Measurements from ENCODE around the gene DDIT4.

DDIT4 gene

DNA sequence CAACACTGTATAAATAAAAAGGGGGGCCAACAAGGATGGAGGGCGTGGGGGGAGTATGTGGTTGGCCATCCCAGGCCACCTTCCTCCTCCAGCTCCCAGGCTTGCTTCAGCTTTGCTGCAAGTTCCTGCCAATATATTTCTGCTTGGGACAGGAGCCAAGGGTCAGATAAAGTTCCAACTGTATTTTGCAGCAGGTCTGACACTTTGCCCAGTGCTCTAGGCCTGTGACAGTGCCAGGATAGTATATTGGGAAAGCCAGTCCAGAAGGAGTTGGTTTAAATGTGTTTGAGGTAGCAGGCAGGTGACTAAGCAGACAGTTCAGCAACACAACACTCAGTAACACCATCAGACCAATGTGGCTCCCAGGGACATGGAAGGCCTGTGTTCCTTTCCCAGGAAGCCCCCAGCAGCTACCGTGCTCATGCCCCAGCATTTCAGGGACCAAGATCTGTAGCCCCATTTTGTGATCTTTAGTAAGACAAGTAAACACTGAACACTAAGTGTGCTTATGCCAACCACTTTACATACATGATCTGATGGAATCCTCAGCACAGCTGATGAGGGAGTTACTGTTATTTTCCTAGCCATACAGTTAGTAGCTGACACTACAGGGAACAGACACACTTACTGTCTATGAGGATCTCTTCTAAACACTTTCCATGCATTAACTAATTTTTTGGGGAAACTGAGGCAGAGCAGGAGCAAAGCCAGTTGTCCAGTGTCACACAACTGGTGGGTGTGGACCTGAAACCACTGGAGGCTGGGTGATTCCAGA, 42.1 kb downstream of the DDIT4 start:
- in situ Hi-C loops (cut with HindIII; ENCODE audit: low sequenced_read_pairs) = no loop called here

DNA sequence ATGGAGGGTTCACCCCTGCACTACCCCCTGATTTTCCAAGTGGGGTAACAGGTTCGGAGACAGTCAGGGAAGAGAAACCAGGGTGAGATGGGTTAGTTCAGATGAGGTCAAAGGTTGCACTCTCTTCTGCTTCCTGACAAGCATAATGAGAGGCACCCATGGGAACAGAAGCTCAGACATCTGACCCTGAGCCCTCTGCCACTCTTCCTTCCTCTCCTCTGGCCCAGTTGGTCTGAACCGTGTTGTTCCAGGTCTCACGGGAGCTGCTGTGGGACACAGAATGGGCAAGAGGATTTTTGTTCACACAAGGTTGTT, 42.6 kb downstream of the DDIT4 start:
- in situ Hi-C loops (cut with HindIII; ENCODE audit: low sequenced_read_pairs) = no loop called here

DNA sequence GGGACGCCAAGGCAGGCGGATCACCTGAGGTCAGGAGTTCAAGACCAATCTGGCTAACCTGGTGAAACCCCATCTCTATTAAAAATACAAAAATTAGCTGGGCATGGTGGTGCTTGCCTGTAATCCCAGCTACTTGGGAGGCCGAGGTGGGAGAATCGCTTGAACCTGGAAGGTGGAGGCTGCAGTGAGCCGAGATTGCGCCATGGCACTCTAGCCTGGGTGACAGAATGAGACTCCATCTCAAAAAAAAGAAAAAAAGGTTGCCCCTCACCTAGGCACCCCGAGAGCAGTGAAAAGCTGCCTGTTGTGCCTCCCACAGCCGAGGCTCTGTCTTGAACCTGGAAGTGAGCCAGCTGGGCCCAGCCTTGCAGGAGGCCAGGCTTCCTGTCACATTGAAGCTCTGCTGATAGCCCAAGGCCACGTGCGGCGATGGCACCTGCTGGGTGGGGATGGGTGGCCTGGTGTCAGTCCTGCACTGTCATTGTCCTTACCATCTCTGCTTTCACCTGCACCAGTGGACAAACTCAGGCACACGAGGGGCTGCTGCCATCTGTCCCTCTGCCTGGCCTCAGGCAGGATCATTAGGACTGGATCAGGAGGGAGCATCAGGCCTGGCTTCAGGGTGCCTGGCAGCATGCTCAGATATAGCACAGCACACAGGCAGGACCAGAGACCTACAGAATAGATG, 43.2 kb downstream of the DDIT4 start:
- in situ Hi-C loops (cut with HindIII; ENCODE audit: low sequenced_read_pairs) = no loop called here

DNA sequence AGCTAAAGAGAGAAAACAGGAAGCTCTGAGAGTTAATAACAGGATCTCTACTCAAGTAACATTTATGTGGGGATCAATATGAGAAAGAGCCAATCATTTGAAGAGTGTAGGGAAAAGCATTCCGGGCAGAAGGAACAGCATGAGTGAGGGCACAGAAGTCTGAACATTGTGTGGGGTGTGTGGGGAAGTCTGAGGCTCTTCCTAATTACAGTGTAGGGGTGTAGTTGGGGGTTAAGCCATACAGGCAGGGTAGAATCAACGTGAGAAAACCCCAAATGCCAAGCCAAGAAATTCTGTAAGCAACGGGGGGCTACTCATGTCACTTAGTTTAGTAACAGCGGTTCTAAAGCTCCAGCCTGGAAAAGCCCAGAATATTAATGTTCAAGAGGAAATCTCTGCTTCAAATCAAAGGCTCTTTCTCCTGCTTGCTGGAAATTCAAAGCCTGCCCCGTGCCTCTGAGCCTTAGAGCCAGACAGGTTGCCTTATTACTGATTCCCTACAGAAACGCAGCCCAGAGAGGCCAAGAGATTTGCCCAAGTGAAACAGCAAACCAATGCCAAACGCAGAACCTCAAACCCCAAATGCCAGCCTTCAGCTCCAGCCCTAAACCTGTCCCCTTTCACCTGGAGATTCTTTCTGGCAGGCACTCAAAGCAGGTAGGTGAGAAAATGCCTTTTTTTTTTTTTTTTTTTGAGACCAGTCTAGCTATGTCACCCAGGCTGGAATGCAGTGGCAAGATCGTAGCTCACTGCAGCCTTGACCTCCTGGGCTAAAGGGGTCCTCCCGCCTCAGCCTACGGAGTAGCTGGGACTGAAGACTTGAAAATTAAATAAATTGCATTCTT, 44.9 kb downstream of the DDIT4 start:
- in situ Hi-C loops (cut with HindIII; ENCODE audit: low sequenced_read_pairs) = no loop called here

DNA sequence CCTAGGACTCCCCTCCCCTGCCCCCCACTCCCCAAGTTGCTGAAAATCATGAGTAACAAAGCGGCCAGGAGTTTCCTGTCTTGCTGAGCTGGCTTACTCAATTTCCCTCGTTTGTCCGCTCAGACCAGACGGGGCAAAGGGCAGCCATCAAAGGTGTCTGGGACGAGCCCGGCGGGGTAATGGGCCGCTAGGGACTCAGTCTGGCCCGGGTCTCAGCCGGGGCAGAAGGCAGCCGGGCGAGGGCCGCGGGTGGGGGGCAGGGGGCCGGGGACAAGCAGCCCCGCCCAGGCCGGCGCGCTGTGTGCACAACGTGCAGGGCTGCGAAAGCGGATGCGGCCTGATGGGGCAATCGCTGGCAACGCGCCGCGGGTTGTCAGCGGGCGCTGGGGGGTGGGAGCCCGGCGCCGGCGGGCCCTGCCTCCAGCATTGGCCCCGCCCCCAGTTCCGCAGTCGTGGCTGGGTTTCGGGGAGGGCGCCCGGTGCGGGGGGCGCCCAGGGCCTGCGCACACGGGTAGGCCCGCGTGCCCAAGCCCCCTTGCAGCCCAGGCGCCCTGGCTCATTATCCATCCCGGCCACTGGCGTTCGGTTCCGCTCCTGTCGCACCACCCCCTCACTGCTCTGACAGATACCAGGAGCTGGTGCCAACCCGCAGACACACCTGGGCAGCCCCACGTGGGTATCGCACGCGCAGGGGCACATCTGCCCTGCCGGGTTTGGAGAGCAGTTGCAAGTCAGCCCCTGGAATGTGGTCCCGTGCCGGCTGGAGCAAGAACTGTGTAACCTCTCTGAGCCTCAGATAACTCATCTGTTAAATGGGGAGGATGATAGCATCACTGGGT, 45.9 kb downstream of the DDIT4 start:
- in situ Hi-C loops (cut with HindIII; ENCODE audit: low sequenced_read_pairs) = loop anchor here (5.0 kb wide), 1 partner anchor 42 kb away; no protein-coding TSS in a partner anchor

DNA sequence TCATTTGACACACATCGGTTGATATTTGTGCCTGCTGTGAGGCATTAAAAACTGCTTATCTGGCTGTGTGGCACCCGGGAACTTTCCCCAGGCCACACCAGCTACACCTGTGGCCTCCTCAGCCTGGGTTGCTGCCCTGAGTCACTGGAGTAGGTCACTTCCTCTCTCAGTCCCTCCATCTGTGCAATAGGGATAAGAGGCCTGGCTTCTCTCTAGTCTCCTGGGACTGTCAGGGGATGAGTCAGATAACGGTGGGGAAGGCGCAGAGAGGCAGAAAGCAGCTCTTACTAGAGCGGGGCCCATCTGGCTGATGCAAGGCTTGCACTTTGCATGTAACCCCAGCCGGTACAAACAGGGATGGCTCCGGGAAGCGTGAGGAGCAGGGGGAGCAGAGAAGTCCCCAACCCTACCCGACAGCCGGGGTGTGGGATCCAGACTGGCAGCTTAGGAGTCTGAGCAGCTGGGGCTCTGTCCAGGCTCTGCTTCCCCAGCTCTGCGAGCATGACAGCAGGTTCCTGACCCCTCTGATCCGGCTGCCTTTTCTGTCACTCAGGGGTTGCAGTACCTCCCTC, 47.0 kb downstream of the DDIT4 start:
- in situ Hi-C loops (cut with HindIII; ENCODE audit: low sequenced_read_pairs) = loop anchor here (5.0 kb wide), 1 partner anchor 43 kb away; no protein-coding TSS in a partner anchor

DNA sequence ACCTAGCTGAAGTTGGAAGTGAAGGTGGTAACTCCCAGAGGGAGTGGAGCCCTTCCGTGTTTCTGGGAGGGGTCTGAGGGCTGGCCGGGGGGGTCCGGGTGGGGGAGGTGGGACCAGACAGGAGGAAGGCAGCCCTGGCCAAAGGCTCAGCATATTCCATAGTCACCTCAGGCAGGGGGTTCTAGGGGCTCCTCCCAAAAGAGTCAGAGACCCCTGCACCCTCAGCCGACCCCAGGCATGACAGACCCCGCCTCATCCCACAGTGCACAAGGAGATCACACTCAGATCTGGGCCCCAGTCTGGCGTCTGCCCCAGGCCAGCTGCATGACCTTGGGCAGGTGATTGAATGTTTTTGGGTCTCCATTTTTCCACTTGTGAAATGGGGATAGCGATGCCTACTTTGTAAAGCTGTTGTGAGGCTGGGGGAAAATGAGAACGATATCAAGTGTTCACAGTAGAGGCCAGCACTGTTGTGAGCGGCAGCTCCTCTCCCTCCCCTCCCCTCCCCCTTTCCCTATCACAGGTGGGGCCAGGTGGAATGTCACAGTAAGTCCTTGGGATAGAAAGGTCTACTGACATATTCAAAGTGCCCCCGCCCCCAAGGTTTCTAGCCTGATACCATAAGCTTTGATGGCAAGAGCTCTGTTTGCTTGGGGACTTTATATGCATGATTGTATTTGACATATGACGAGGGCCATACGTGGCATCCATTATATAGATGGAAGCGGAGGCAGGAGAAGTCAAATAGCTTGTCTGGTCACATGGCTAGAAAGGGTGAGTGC, 47.7 kb downstream of the DDIT4 start:
- in situ Hi-C loops (cut with HindIII; ENCODE audit: low sequenced_read_pairs) = loop anchor here (5.0 kb wide), 1 partner anchor 44 kb away; no protein-coding TSS in a partner anchor

DNA sequence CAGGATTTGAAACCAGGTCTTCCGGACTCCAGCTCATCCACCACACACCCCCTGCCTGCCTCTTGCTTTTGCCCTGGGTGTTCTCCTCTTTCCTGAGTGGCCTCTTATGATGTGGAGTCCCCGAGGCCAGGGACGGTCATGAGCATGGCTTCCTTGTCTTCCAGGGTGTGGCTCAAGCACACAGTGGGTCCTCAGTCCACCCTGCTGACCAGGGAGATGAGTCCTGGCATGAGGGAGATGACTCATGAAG, 48.2 kb downstream of the DDIT4 start:
- in situ Hi-C loops (cut with HindIII; ENCODE audit: low sequenced_read_pairs) = loop anchor here (5.0 kb wide), 1 partner anchor 45 kb away; no protein-coding TSS in a partner anchor

DNA sequence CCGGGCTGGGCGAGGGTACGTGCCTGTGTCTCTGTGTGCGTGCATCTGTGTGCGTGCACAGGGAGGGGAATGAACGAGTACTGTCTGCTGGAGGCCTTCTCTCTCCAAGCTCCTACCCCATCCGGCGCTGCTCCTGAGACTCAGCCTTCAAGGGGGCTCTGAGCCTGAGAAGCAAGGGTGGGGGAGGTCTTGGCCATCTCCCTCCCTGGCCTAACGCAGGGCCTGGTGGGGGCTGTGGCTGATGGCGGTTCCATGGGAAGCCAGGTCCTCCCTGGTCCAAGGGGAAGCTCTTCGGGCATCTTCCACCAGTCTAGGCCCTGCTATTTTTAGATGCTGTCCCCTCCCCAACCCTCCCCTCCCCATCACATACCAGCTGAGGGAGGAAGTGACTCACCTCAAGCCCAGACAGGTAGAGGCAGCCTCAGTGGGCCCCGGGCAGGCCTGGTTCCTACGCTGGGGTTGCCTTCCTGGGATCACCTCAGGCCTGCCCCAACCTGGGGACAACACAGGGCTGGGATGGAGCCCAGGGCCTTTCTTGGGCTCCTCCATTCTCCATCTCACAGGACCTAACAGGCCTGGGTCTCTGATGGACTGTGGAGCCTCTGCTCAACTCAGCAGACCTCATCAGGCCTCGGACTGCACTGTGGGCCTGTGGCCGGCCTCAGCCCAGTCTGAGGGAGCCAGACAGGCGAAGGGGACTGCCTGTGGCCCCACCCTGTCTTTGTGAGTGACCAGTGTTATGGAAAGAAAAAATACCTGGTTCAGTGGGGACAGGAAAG, 48.7 kb downstream of the DDIT4 start:
- in situ Hi-C loops (cut with HindIII; ENCODE audit: low sequenced_read_pairs) = loop anchor here (5.0 kb wide), 1 partner anchor 45 kb away; no protein-coding TSS in a partner anchor

DNA sequence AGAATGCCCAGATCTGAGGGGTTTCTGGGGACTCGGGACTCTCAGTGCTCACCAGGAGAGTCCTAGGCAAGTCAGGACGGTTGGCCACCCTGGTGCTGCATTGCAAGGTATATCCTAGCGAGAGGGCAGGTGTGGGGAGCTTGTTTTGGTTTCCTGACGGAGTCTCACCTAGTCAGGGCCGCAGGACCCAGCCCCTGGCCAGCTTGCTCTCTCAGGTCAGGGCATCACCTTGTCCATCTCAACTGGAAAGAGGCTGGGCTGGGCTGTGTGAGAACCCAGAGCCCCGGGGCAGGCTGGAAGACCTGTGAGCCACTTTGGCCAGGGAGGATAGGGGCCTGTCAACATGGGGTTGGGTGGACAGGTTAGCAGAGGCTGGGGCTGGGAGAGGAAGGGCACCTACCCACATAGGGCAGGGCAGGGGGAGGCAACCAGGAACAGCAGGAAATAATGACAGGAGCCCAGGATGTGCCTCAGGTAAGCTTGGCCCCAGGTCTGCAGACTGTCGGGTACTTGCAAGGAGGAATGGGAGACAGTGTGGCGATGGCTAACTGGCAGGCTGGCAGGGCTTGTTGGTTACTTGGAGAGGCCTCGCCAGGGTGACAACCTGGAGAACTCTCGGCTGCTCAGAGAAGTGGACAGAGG, 49.5 kb downstream of the DDIT4 start:
- in situ Hi-C loops (cut with HindIII; ENCODE audit: low sequenced_read_pairs) = loop anchor here (5.0 kb wide), 1 partner anchor 46 kb away; no protein-coding TSS in a partner anchor

DNA sequence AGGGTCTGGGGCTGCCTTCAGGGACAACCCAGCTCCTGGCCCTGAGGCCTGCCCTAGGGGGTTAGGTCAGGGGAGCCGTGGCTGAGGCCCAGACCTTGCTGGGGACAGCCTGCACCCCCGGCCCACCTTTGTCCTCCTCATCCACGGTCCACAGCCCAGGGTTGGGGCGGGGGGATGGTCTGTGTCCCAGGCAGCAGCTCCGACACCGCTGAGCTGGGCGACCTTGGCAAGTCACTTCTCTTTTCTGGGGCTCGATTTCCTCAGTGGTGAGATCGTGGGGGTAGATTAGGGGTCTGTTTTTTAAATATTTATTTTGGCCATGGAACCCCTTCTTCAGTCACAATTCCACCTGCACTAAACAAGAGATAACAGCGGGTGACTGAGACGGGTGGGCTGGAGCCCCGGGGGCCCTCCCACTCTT, 50.1 kb downstream of the DDIT4 start:
- in situ Hi-C loops (cut with HindIII; ENCODE audit: low sequenced_read_pairs) = loop anchor here (5.0 kb wide), 1 partner anchor 46 kb away; no protein-coding TSS in a partner anchor
